Muscle layer of duodenum (tissue), 2 donors: ENCODE data around the gene SLC25A30.
"Not testable (repeated sequence)": the region's sequence is repeated elsewhere in the genome, so short reads cannot be mapped to it uniquely, and the experiment has no call there.

Experiments used
- H3K27ac ChIP-seq: one replicate; pipeline ENCODE4 v1.7.0; 2013; ENCODE audit warnings: mild to moderate bottlenecking, low read length
- H3K27me3 ChIP-seq: one replicate; pipeline ENCODE4 v1.7.0; 2013; ENCODE audit warnings: low read depth, mild to moderate bottlenecking, control low read depth, low read length
- H3K36me3 ChIP-seq, 2 donors: one replicate each; pipeline ENCODE4 v1.7.0; 2013; ENCODE audit warnings: low read length in 2 of 2, control low read depth in 1 of 2, mild to moderate bottlenecking in 1 of 2; ENCODE audit not compliant: insufficient read depth in 2 of 2, control insufficient read depth in 1 of 2
- H3K4me1 ChIP-seq, 2 donors: one replicate each; pipeline ENCODE4 v1.7.0; 2013; ENCODE audit warnings: low read length in 2 of 2, mild to moderate bottlenecking in 2 of 2, control low read depth in 1 of 2, moderate library complexity in 1 of 2; ENCODE audit not compliant: insufficient read depth in 2 of 2, control insufficient read depth in 1 of 2
- H3K4me3 ChIP-seq, 2 donors: one replicate each; pipeline ENCODE4 v1.7.0; 2013; ENCODE audit warnings: low read length in 2 of 2, low read depth in 1 of 2, mild to moderate bottlenecking in 1 of 2
- H3K9me3 ChIP-seq, 2 donors: one replicate each; pipeline ENCODE4 v1.7.0; 2013; ENCODE audit warnings: low read length in 2 of 2, control low read depth in 1 of 2, mild to moderate bottlenecking in 1 of 2; ENCODE audit not compliant: control insufficient read depth in 1 of 2
- donor health status: healthy.

Gene SLC25A30

GRCh38 chr13:45386892-45387575, 31.1 kb downstream of the SLC25A30 start:
- H3K4me1 ChIP-seq, H3K9me3 ChIP-seq, H3K27ac ChIP-seq, H3K4me3 ChIP-seq, H3K27me3 ChIP-seq: not testable (repeated sequence)
- H3K36me3 ChIP-seq = peaks cover 9 to 10% of the 10 kb centered on the region in 2 donors

GRCh38 chr13:45385907-45386553, 32.1 kb downstream of the SLC25A30 start:
- Histone ChIP-seq H3K4me3 (no peak overlapping the region), H3K9me3 (no peaks in the 10 kb centered on the region), H3K4me1 (no peaks in the 10 kb centered on the region), H3K27ac (no peak overlapping the region), H3K36me3 (peaks cover 9 to 10% of the 10 kb centered on the region in 2 donors), H3K27me3 (no peaks in the 10 kb centered on the region)

GRCh38 chr13:45385320-45385719, 32.9 kb downstream of the SLC25A30 start:
- Histone ChIP-seq H3K4me3 (no peak overlapping the region), H3K9me3 (no peaks in the 10 kb centered on the region)

GRCh38 chr13:45384474-45385174, 33.5 kb downstream of the SLC25A30 start:
- Histone ChIP-seq H3K27ac (no peak overlapping the region), H3K4me1 (no peaks in the 10 kb centered on the region), H3K9me3 (no peaks in the 10 kb centered on the region), H3K36me3 (peaks cover 9 to 10% of the 10 kb centered on the region in 2 donors), H3K4me3 (no peak overlapping the region), H3K27me3 (no peaks in the 10 kb centered on the region)

More at GRCh38 chr13:45385320-45385719, 32.9 kb downstream of the SLC25A30 start:
- peaks cover 9 to 10% of the 10 kb centered on the region in 2 donors for H3K36me3 ChIP-seq
- H3K4me1 ChIP-seq = no peaks in the 10 kb centered on the region
- H3K27me3 ChIP-seq = no peaks in the 10 kb centered on the region
- no peak overlapping the region for H3K27ac ChIP-seq

- not testable (repeated sequence) for H3K9me3 ChIP-seq, H3K4me1 ChIP-seq, H3K27ac ChIP-seq, H3K4me3 ChIP-seq, H3K27me3 ChIP-seq
- H3K36me3 ChIP-seq = peaks cover 9 to 10% of the 10 kb centered on the region in 2 donors
These were observed 35.4 kb downstream of the SLC25A30 start for GRCh38 chr13:45382739-45383138.

DNA sequence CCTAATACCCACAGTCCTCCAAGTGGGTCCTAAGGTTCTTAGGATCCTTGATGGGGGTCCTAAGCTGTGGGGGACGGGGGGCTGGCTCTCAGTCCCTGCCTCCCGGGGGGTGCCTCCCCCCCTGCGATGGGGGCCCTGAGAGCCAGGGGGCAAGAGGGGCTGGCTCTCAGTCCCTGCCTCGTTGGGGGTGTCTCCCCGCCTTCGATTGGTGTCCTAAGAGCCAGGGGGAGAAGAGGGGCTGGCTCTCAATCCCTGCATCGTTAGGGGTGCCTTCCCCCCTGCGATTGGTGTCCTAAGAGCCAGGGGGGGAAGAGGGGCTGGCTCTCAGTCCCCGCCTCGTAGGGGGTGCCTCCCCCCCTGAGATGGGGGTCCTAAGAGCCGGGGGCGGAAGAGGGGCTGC, 37.0 kb downstream of the SLC25A30 start:
- H3K4me3 ChIP-seq = no peak overlapping the region
- H3K4me1 ChIP-seq = no peaks in the 10 kb centered on the region
- peaks cover 9 to 10% of the 10 kb centered on the region in 2 donors for H3K36me3 ChIP-seq
- no peaks in the 10 kb centered on the region for H3K9me3 ChIP-seq
- no peak overlapping the region for H3K27ac ChIP-seq
- no peaks in the 10 kb centered on the region for H3K27me3 ChIP-seq

DNA sequence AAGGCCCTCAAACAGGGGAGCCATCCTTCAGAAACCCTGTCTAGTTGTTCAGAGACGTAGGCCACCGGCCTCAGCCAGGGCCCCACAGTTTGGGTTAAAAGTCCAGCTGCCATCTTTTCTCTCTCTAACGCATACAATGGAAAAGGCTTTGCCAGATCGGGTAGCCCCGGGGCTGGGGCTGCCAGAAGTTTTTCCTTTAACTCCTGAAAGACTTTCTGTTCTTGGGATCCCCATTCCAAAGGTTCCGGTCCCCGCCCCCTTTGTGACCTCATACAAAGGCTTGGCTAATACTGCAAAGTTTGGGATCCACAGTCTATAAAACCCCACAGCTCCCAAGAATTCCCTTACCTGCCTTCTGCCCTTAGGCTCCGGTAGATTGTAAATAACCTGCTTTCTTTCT, 37.5 kb downstream of the SLC25A30 start:
- not testable (repeated sequence) for H3K4me1 ChIP-seq, H3K9me3 ChIP-seq, H3K27me3 ChIP-seq, H3K4me3 ChIP-seq, H3K27ac ChIP-seq
- peaks cover 9 to 10% of the 10 kb centered on the region in 2 donors for H3K36me3 ChIP-seq

DNA sequence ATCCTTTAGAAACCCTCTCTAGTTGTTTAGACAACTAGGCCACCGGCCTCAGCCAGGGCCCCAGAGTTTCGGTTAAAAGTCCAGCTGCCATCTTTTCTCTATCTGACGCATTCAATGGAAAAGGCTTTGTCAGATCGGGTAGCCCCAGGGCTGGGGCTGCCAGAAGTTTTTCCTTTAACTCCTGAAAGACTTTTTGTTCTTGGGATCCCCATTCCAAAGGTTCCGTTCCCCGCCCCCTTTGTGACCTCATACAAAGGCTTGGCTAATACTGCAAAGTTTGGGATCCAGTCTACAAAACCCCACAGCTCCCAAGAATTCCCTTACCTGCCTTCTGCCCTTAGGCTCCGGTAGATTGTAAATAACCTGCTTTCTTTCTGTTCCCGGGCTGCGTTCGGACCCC, 38.7 kb downstream of the SLC25A30 start:
- not testable (repeated sequence) for H3K27ac ChIP-seq, H3K4me1 ChIP-seq, H3K27me3 ChIP-seq, H3K9me3 ChIP-seq, H3K36me3 ChIP-seq, H3K4me3 ChIP-seq

DNA sequence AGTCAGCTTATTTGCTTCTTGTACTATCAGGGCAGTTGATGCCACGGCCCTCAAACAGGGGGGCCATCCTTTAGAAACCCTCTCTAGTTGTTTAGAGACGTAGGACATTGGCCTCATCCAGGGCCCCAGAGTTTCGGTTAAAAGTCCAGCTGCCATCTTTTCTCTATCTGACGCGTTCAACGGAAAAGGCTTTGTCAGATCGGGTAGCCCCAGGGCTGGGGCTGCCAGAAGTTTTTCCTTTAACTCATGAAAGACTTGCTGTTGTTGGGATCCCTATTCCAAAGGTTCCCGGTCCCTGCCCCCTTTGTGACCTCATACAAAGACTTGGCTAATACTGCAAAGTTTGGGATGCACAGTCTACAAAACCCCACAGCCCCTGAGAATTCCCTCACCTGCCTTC, 39.4 kb downstream of the SLC25A30 start:
- not testable (repeated sequence) for H3K4me3 ChIP-seq, H3K27ac ChIP-seq, H3K9me3 ChIP-seq, H3K4me1 ChIP-seq, H3K27me3 ChIP-seq, H3K36me3 ChIP-seq

DNA sequence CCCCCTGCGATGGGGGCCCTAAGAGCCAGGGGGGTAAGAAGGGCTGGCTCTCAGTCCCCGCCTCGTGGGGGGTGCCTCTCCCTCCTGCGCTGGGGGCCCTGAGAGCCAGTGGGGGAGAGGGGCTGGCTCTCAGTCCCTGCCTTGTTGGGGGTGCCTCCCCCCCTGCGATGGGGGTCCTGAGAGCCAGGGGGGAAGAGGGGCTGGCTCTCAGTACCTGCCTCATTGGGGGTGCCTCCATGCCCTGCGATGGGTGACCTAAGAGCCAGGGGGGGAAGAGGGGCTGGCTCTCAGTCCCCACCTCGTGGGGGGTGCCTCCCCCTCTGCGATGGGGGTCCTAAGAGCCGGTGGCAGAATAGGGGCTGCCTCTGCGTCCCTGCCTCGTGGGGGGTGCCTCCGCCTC, 40.9 kb downstream of the SLC25A30 start:
- not testable (repeated sequence) for H3K9me3 ChIP-seq, H3K27ac ChIP-seq, H3K27me3 ChIP-seq, H3K36me3 ChIP-seq, H3K4me1 ChIP-seq, H3K4me3 ChIP-seq

- not testable (repeated sequence) for H3K4me1 ChIP-seq, H3K9me3 ChIP-seq, H3K36me3 ChIP-seq, H3K27me3 ChIP-seq, H3K27ac ChIP-seq, H3K4me3 ChIP-seq
These were observed 41.5 kb downstream of the SLC25A30 start for GRCh38 chr13:45376651-45377050.
